K562 (cell line): ENCODE measurements around the gene TUBB6. TPM values are rescaled to one million over a fixed set of nuclear protein-coding genes. Genes with fewer than 3 reads are reported as not detected.
A peak's percentile ranks its signal among the peaks of the same experiment; 100 is the strongest.

Experiments used
- ARID3A ChIP-seq: IDR thresholded peaks from 2 replicates; pipeline ENCODE4 v1.6.1; 2012; ENCODE audit warnings: low read depth, low read length, improper control_type of control experiment, borderline replicate concordance
- ARNT ChIP-seq, 2 experiments: fragments of 450-650 bp; IDR thresholded peaks; 2 replicates each; pipeline ENCODE4 v1.6.1; 2016; ENCODE audit warnings: mild to moderate bottlenecking in 1 of 2
- ATF7 ChIP-seq: fragments of 450-650 bp; IDR thresholded peaks from 2 replicates; pipeline ENCODE4 v1.7.1; 2014; ENCODE audit warnings: mild to moderate bottlenecking, moderate library complexity
- BACH1 ChIP-seq: fragments of 200-800 bp; sonication (Bioruptor generic); IDR thresholded peaks from 2 replicates; pipeline ENCODE4 v1.6.1; 2016; ENCODE audit warnings: missing genetic modification characterization, missing compliant biosample characterization
- EGR1 ChIP-seq: fragments of 450-650 bp; conservative IDR thresholded peaks from 2 replicates; pipeline ENCODE4 v1.6.1; 2017; ENCODE audit warnings: mild to moderate bottlenecking
- ELF4 ChIP-seq: fragments of 450-650 bp; formaldehyde crosslinking; IDR thresholded peaks from 2 replicates; pipeline ENCODE4 v1.4.0; 2022; ENCODE audit warnings: missing genetic modification characterization
- EP300 ChIP-seq: IDR thresholded peaks from 2 replicates; pipeline ENCODE4 v1.6.1; 2012; ENCODE audit warnings: low read length, improper control_type of control experiment
- FOXM1 ChIP-seq, 2 experiments: fragments of 450-650 bp in 1 of 2; sonication (generic) in 1 of 2; formaldehyde crosslinking in 1 of 2; IDR thresholded peaks; 2 replicates each; pipeline versions ENCODE4 v1.6.1 to v1.9.0; 2017 to 2022; ENCODE audit warnings: low read depth in 2 of 2, mild to moderate bottlenecking in 2 of 2, missing genetic modification reagents in 1 of 2, moderate library complexity in 1 of 2
- HDAC2 ChIP-seq: fragments of 450-650 bp; IDR thresholded peaks from 2 replicates; pipeline ENCODE4 v1.6.1; 2016; ENCODE audit warnings: mild to moderate bottlenecking
- HOXB6 ChIP-seq: fragments of 250-450 bp; sonication (Bioruptor Pico); IDR thresholded peaks from 2 replicates; pipeline ENCODE4 v1.5.1; 2022; ENCODE audit warnings: mild to moderate bottlenecking, borderline replicate concordance
- MEF2A ChIP-seq: IDR thresholded peaks from 2 replicates; pipeline ENCODE4 v1.6.1; 2011; ENCODE audit warnings: low read depth, mild to moderate bottlenecking, low read length, moderate library complexity; ENCODE audit not compliant: control insufficient read depth
- MEF2D ChIP-seq: conservative IDR thresholded peaks from 2 replicates; pipeline ENCODE4 v1.6.1; 2016; ENCODE audit warnings: low read depth, missing genetic modification characterization, missing compliant biosample characterization
- MEIS2 ChIP-seq: fragments of 450-650 bp; IDR thresholded peaks from 2 replicates; pipeline ENCODE4 v1.6.1; 2014; ENCODE audit warnings: mild to moderate bottlenecking; ENCODE audit not compliant: partially characterized antibody
- NCOR1 ChIP-seq: fragments of 450-650 bp; IDR thresholded peaks from 2 replicates; pipeline ENCODE4 v1.6.1; 2016; ENCODE audit warnings: mild to moderate bottlenecking, moderate library complexity
- NR0B1 ChIP-seq: fragments of 450-650 bp; IDR thresholded peaks from one replicate; pipeline ENCODE4 v1.6.1; 2018; ENCODE audit warnings: mild to moderate bottlenecking, moderate library complexity; ENCODE audit not compliant: partially characterized antibody
- NR3C1 ChIP-seq: sonication (generic); formaldehyde crosslinking; IDR thresholded peaks from 2 replicates; pipeline ENCODE4 v1.8.1; 2022; ENCODE audit warnings: missing genetic modification reagents
- RHOXF2B ChIP-seq: fragments of 250-450 bp; sonication (Bioruptor Pico); conservative IDR thresholded peaks from 2 replicates; pipeline ENCODE4 v1.5.1; 2021
- SOX6 ChIP-seq: fragments of 450-650 bp; IDR thresholded peaks from 2 replicates; pipeline ENCODE4 v1.6.1; 2014; ENCODE audit warnings: mild to moderate bottlenecking
- SP1 ChIP-seq: sonication (generic); formaldehyde crosslinking; IDR thresholded peaks from 2 replicates; pipeline ENCODE4 v1.8.1; 2022; ENCODE audit warnings: mild to moderate bottlenecking, missing genetic modification reagents
- SREBF1 ChIP-seq: fragments of 150-350 bp; IDR thresholded peaks from 2 replicates; pipeline ENCODE4 v1.6.1; 2014; ENCODE audit warnings: antibody characterized with exemption, low read depth, low read length, borderline replicate concordance
- SRF ChIP-seq, 2 experiments: fragments of 250-450, 450-650 bp in 1 of 2; sonication (Bioruptor Pico) in 1 of 2; sonication (generic) in 1 of 2; formaldehyde crosslinking; IDR thresholded peaks; 2 replicates each; pipeline versions ENCODE4 v1.5.0 to v1.5.1; 2020 to 2022; ENCODE audit warnings: mild to moderate bottlenecking in 1 of 2, missing genetic modification reagents in 1 of 2
- SRSF1 ChIP-seq: fragments of 200-400 bp; formaldehyde crosslinking; IDR thresholded peaks from 2 replicates; pipeline ENCODE4 v1.6.1; 2017; ENCODE audit warnings: mild to moderate bottlenecking, low read depth, low read length, moderate library complexity
- STAG1 ChIP-seq: sonication (generic); formaldehyde crosslinking; IDR thresholded peaks from 2 replicates; pipeline ENCODE4 v1.5.0; 2020; ENCODE audit warnings: missing genetic modification reagents, borderline replicate concordance
- TOE1 ChIP-seq, 2 experiments: fragments of 450-650 bp in 1 of 2; sonication (generic) in 1 of 2; formaldehyde crosslinking in 1 of 2; IDR thresholded peaks; 2 replicates each; pipeline versions ENCODE4 v1.7.1 to v1.8.0; 2016 to 2022; ENCODE audit warnings: borderline replicate concordance in 2 of 2, mild to moderate bottlenecking in 2 of 2, antibody characterized with exemption in 1 of 2, inconsistent platforms in 1 of 2, low read depth in 1 of 2, missing genetic modification reagents in 1 of 2, moderate library complexity in 1 of 2
- ZNF212 ChIP-seq: fragments of 450-650 bp; formaldehyde crosslinking; IDR thresholded peaks from 2 replicates; pipeline ENCODE4 v1.4.0; 2020; ENCODE audit warnings: mild to moderate bottlenecking
- ZNF316 ChIP-seq: fragments of 450-650 bp; IDR thresholded peaks from 2 replicates; pipeline ENCODE4 v1.6.1; 2016
- ZNF589 ChIP-seq: fragments of 200-800 bp; sonication (Bioruptor generic); IDR thresholded peaks from 2 replicates; pipeline ENCODE4 v1.6.1; 2016; ENCODE audit warnings: low read depth, missing genetic modification characterization, missing compliant biosample characterization
- ZNF764 ChIP-seq: fragments of 250-450 bp; sonication (Bioruptor Pico); IDR thresholded peaks from 2 replicates; pipeline ENCODE4 v1.4.0; 2020; ENCODE audit warnings: low read depth, mild to moderate bottlenecking, moderate library complexity
- ZZZ3 ChIP-seq: fragments of 450-650 bp; IDR thresholded peaks from 2 replicates; pipeline ENCODE4 v1.6.1; 2016; ENCODE audit warnings: antibody characterized with exemption, mild to moderate bottlenecking, moderate library complexity
- polyA plus RNA-seq, 8 experiments: library from polyadenylated mRNA; depleted of rRNA in 4 of 8; stranded (reverse) in 5 of 8; unstranded in 3 of 8; fragments of >200 nt; fragmentation: Nextera tagmentation in 2 of 8; fragmentation: Illumina TruSeq in 1 of 8; extraction: Ambion mirVana in 2 of 8; extraction: Trizol in 1 of 8; gene quantifications; 2 replicates each; pipeline versions ENCODE4 v1.2.1 to v1.2.3, GENCODE V29; 2011 to 2014; ENCODE audit warnings: inconsistent platforms in 1 of 8, missing spikeins in 1 of 8
- total RNA-seq, 7 experiments: library from RNA; depleted of rRNA in 6 of 7; stranded (reverse); fragments of >200 nt in 6 of 7; fragmentation: Illumina TruSeq in 2 of 7; extraction: Trizol in 2 of 7; gene quantifications; 2 replicates each; pipeline versions ENCODE4 v1.2.1 to v1.2.3, GENCODE V29; 2011 to 2021; ENCODE audit warnings: low replicate concordance in 1 of 7

The TUBB6 gene
- total and polyA plus RNA-seq, 9 of the 15 experiments (the other 6 are each of a cell fraction or from before 2014, with no cell fraction given) = 43.9 to 404 (median 81.1) TPM

GRCh38 chr18:12359515-12359927, 51.5 kb downstream of the TUBB6 start (continued):
- TF ChIP-seq SREBF1 (no peak), ZNF212 (CRISPR knock-in tag) (no peak), EGR1 (no peak), SOX6 (peak; percentile 24; the same call in 1 of the 2 replicates), STAG1 (CRISPR knock-in tag) (no peak), ELF4 (CRISPR knock-in tag) (peak; percentile 8; the same call in 1 of the 2 replicates), ZNF589 (no peak), TOE1 (IDR thresholded peaks at IDR 0.05; ENCODE audit: borderline replicate concordance) (no peak), TOE1 (CRISPR knock-in tag; IDR thresholded peaks at IDR 0.05; ENCODE audit: borderline replicate concordance, low read depth) (no peak), ARID3A (peak; percentile 17; the same call in 1 of the 2 replicates), HOXB6 (CRISPR knock-in tag) (no peak), FOXM1 (IDR thresholded peaks at IDR 0.05; ENCODE audit: low read depth) (peak; percentile 23; the same call in 1 of the 2 replicates), FOXM1 (CRISPR knock-in tag; IDR thresholded peaks at IDR 0.05; ENCODE audit: low read depth) (no peak), ZNF764 (CRISPR knock-in tag) (no peak), SRSF1 (no peak), RHOXF2B (CRISPR knock-in tag) (no peak), ATF7 (peak; percentile 66), SP1 (0 out of 2 replicates have a peak, but pooled peaks have one; percentile 24), ZZZ3 (no peak), MEF2A (no peak), HDAC2 (peak; percentile 73), NR0B1 (no peak), ARNT (IDR thresholded peaks at IDR 0.05) (no peak), MEIS2 (peak; percentile 47), SRF (CRISPR knock-in tag; IDR thresholded peaks at IDR 0.05) (no peak), NCOR1 (peak; percentile 60; the same call in 1 of the 2 replicates), BACH1 (tag) (no peak), ZNF316 (peak; percentile 88), MEF2D (tag) (0 out of 2 replicates have a peak, but pooled peaks have one; percentile 14), EP300 (peak; percentile 57; the same call in 1 of the 2 replicates), NR3C1 (CRISPR knock-in tag) (no peak)
- TF ChIP-seq, all 486 proteins: peak for 58
